Measurements from ENCODE around the gene FAM83B. TPM values are rescaled to one million over a fixed set of nuclear protein-coding genes. Genes with fewer than 3 reads are reported as not detected.

The FAM83B gene
- total RNA-seq, 1 donor from 2014 or later, result 1.9 TPM

DNA sequence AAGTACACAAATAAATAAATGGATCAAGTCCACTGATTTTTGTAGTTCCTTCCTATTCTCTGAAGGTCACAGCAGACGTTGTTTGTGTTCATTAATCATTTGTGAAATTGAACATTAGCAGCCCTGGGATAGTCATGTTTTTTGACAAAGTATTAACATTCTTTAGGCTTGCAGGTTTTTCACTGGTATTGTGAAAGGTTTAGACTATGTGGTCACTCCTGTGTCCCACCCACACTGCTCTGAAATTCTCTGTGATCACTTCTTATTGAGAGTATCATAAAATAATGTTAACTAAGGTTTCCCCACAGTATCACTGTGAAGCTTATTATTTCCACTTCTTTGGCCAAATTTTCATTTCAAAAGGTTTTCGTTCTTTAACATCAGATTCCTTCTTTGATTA lies 3.5 kb downstream of the FAM83B start:
- Histone ChIP-seq H3K27me3 (ENCODE audit: insufficient read depth, low read length) (peaks cover 11% of the 10 kb centered on the region), H2AFZ (ENCODE audit: low read depth, low read length) (no peak overlapping the region), H3K4me3 (ENCODE audit: insufficient read depth, low read depth, low read length) (no peak overlapping the region), H3K9ac (ENCODE audit: low read length) (no peak overlapping the region), H3K79me2 (ENCODE audit: insufficient read depth, low read length) (no peaks in the 10 kb centered on the region), H3K4me1 (ENCODE audit: insufficient read depth, low read length) (no peaks in the 10 kb centered on the region), H3K4me2 (ENCODE audit: low read length) (no peak overlapping the region), H3K27ac (ENCODE audit: low read depth, low read length) (no peak overlapping the region), H3K36me3 (ENCODE audit: insufficient read depth, low read length) (no peaks in the 10 kb centered on the region), H4K20me1 (ENCODE audit: insufficient read depth, low read length) (no peaks in the 10 kb centered on the region), H3K9me3 (ENCODE audit: insufficient read depth, low read depth, low read length) (no peaks in the 10 kb centered on the region)
- no peaks in the 10 kb centered on the region for H3K36me3 Mint-ChIP-seq (ENCODE audit: low read depth, unreplicated experiment)
- peaks cover 7% of the 10 kb centered on the region for H3K9me3 Mint-ChIP-seq (ENCODE audit: unreplicated experiment)
- FAIRE-seq (no peak), DNase-seq (ENCODE audit: low read depth) (no peak)
- peaks cover 12% of the 10 kb centered on the region for H3K27me3 Mint-ChIP-seq (ENCODE audit: low read depth, unreplicated experiment)
- no peak overlapping the region for H3K27ac Mint-ChIP-seq (ENCODE audit: unreplicated experiment)
- no peak overlapping the region for H3K4me3 Mint-ChIP-seq (ENCODE audit: unreplicated experiment)
- no peaks in the 10 kb centered on the region for H3K4me1 Mint-ChIP-seq (ENCODE audit: low read depth, unreplicated experiment)
- no peak for TF ChIP-seq CTCF (IDR thresholded peaks at IDR 0.05; ENCODE audit: insufficient read depth, low read depth, low read length)
- no peak for TF ChIP-seq EZH2 (IDR thresholded peaks at IDR 0.05; ENCODE audit: insufficient read depth, low read length)

- Histone ChIP-seq H2AFZ (ENCODE audit: low read depth, low read length) (no peak overlapping the region), H3K79me2 (ENCODE audit: insufficient read depth, low read length) (no peaks in the 10 kb centered on the region), H3K4me2 (ENCODE audit: low read length) (no peak overlapping the region), H3K36me3 (ENCODE audit: insufficient read depth, low read length) (no peaks in the 10 kb centered on the region), H3K4me3 (ENCODE audit: insufficient read depth, low read depth, low read length) (no peak overlapping the region), H3K9ac (ENCODE audit: low read length) (no peak overlapping the region), H4K20me1 (ENCODE audit: insufficient read depth, low read length) (no peaks in the 10 kb centered on the region), H3K9me3 (ENCODE audit: insufficient read depth, low read depth, low read length) (no peaks in the 10 kb centered on the region), H3K4me1 (ENCODE audit: insufficient read depth, low read length) (no peaks in the 10 kb centered on the region), H3K27ac (ENCODE audit: low read depth, low read length) (no peak overlapping the region), H3K27me3 (ENCODE audit: insufficient read depth, low read length) (no peaks in the 10 kb centered on the region)
- Mint-ChIP-seq H3K36me3 (ENCODE audit: low read depth, unreplicated experiment) (no peaks in the 10 kb centered on the region), H3K9me3 (ENCODE audit: unreplicated experiment) (peaks cover 7% of the 10 kb centered on the region), H3K4me3 (ENCODE audit: unreplicated experiment) (no peak overlapping the region), H3K27me3 (ENCODE audit: low read depth, unreplicated experiment) (no peaks in the 10 kb centered on the region), H3K4me1 (ENCODE audit: low read depth, unreplicated experiment) (peaks cover 10% of the 10 kb centered on the region), H3K27ac (ENCODE audit: unreplicated experiment) (no peak overlapping the region)
- DNase-seq (ENCODE audit: low read depth) (no peak), FAIRE-seq (no peak)
- TF ChIP-seq CTCF (IDR thresholded peaks at IDR 0.05; ENCODE audit: insufficient read depth, low read depth, low read length), result no peak
- no peak for TF ChIP-seq EZH2 (IDR thresholded peaks at IDR 0.05; ENCODE audit: insufficient read depth, low read length)
These were observed 9.6 kb downstream of the FAM83B start for GRCh38 chr6:54856129-54856528.

DNA sequence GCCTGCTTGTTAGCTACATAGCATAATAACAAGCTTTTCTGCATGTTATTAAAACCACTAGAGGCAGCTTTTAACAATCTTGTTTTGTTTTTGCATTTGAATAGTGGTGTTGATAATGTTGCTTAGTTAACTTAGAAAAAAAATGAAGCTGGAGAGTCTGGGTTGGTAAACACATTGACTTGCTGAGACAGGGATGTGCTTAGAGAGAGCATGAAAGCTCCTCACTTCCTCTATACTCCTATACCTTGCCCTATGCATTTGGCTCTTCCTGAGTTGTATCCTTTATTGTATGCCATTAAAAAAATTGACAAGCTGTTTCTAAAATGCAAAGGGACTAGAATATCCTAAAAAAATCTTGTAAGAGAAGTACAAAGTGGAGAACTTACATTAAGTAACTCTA lies 13.6 kb downstream of the FAM83B start:
- DNase-seq (ENCODE audit: low read depth) (no peak), FAIRE-seq (no peak)
- Histone ChIP-seq H3K27ac (ENCODE audit: low read depth, low read length) (no peak overlapping the region), H3K9ac (ENCODE audit: low read length) (no peak overlapping the region), H3K4me2 (ENCODE audit: low read length) (no peak overlapping the region), H3K4me3 (ENCODE audit: insufficient read depth, low read depth, low read length) (no peak overlapping the region), H3K36me3 (ENCODE audit: insufficient read depth, low read length) (no peaks in the 10 kb centered on the region), H3K79me2 (ENCODE audit: insufficient read depth, low read length) (no peaks in the 10 kb centered on the region), H2AFZ (ENCODE audit: low read depth, low read length) (no peak overlapping the region), H3K9me3 (ENCODE audit: insufficient read depth, low read depth, low read length) (no peaks in the 10 kb centered on the region), H3K27me3 (ENCODE audit: insufficient read depth, low read length) (no peaks in the 10 kb centered on the region), H3K4me1 (ENCODE audit: insufficient read depth, low read length) (no peaks in the 10 kb centered on the region), H4K20me1 (ENCODE audit: insufficient read depth, low read length) (no peaks in the 10 kb centered on the region)
- H3K4me1 Mint-ChIP-seq (ENCODE audit: low read depth, unreplicated experiment), result peaks cover 12% of the 10 kb centered on the region
- no peaks in the 10 kb centered on the region for H3K36me3 Mint-ChIP-seq (ENCODE audit: low read depth, unreplicated experiment)
- no peak for TF ChIP-seq EZH2 (IDR thresholded peaks at IDR 0.05; ENCODE audit: insufficient read depth, low read length)
- H3K27ac Mint-ChIP-seq (ENCODE audit: unreplicated experiment), result no peak overlapping the region
- no peak overlapping the region for H3K4me3 Mint-ChIP-seq (ENCODE audit: unreplicated experiment)
- H3K27me3 Mint-ChIP-seq (ENCODE audit: low read depth, unreplicated experiment), result peaks cover 5% of the 10 kb centered on the region
- H3K9me3 Mint-ChIP-seq (ENCODE audit: unreplicated experiment), result no peaks in the 10 kb centered on the region
